ENCODE results near the gene GMDS. TPM values are rescaled to one million over a fixed set of nuclear protein-coding genes. Genes with fewer than 3 reads are reported as not detected.
A peak's percentile ranks its signal among the peaks of the same experiment; 100 is the strongest.

Gene GMDS
- polyA plus RNA-seq, 1 of the 3 experiments (the other 2 are of a cell fraction), result 12.3 TPM

DNA sequence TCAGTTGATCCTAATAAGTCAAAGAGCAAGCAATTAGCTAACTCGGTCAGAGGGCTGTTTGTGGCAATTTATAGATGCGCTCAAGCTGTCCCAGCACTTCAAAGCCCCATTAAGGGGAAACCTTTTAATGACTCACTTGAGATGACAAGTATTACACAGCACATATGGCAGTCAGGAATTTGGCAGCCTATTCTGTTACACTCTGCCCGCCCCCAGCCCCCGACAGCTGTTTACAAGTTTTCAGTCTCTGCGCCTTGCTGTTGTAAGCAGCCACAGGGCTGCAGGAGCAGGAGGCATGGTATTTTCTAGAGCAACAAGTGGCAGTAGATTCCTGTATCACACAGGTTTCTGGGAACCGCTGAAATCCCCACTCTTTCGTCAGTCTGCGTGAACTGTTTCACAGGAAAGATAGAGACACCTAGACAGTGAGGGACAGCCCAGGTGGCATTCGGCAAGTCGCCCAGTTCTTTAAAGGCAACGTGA, 372.7 kb downstream of the GMDS start:
- CTCF ChIA-PET, result interaction anchor here (0.9 kb wide), 1 partner anchor 185 kb away, joined by 3 read pairs; no protein-coding TSS in a partner anchor
- TF ChIP-seq, protein P1, sequence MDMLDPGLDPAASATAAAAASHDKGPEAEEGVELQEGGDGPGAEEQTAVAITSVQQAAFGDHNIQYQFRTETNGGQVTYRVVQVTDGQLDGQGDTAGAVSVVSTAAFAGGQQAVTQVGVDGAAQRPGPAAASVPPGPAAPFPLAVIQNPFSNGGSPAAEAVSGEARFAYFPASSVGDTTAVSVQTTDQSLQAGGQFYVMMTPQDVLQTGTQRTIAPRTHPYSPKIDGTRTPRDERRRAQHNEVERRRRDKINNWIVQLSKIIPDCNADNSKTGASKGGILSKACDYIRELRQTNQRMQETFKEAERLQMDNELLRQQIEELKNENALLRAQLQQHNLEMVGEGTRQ (IDR thresholded peaks at IDR 0.05; ENCODE audit: borderline replicate concordance, low read depth, low read length), result no peak
- TF ChIP-seq TAF1 (IDR thresholded peaks at IDR 0.05; ENCODE audit: borderline replicate concordance, low read depth, low read length), result no peak
- TF ChIP-seq ELF1 (IDR thresholded peaks at IDR 0.05), result no peak
- TF ChIP-seq MXI1 (IDR thresholded peaks at IDR 0.05; ENCODE audit: low read depth, low read length), result no peak
- TF ChIP-seq, protein P2, sequence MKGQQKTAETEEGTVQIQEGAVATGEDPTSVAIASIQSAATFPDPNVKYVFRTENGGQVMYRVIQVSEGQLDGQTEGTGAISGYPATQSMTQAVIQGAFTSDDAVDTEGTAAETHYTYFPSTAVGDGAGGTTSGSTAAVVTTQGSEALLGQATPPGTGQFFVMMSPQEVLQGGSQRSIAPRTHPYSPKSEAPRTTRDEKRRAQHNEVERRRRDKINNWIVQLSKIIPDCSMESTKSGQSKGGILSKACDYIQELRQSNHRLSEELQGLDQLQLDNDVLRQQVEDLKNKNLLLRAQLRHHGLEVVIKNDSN (IDR thresholded peaks at IDR 0.05; ENCODE audit: borderline replicate concordance, low read depth), result no peak
- TF ChIP-seq, protein P3, sequence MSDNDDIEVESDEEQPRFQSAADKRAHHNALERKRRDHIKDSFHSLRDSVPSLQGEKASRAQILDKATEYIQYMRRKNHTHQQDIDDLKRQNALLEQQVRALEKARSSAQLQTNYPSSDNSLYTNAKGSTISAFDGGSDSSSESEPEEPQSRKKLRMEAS (IDR thresholded peaks at IDR 0.05; ENCODE audit: low read depth), result no peak
- TF ChIP-seq, protein P4, sequence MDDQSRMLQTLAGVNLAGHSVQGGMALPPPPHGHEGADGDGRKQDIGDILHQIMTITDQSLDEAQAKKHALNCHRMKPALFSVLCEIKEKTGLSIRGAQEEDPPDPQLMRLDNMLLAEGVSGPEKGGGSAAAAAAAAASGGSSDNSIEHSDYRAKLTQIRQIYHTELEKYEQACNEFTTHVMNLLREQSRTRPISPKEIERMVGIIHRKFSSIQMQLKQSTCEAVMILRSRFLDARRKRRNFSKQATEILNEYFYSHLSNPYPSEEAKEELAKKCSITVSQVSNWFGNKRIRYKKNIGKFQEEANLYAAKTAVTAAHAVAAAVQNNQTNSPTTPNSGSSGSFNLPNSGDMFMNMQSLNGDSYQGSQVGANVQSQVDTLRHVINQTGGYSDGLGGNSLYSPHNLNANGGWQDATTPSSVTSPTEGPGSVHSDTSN (IDR thresholded peaks at IDR 0.05), result peak; percentile 68
- TF ChIP-seq TCF12 (IDR thresholded peaks at IDR 0.05), result peak; percentile 81
- TF ChIP-seq FOSL2 (IDR thresholded peaks at IDR 0.05; ENCODE audit: borderline replicate concordance, low read depth), result peak; percentile 49; the same call in 1 of the 2 replicates
- no peak for TF ChIP-seq GABPA (IDR thresholded peaks at IDR 0.05; ENCODE audit: low read depth)
- TF ChIP-seq NRF1 (IDR thresholded peaks at IDR 0.05; ENCODE audit: low read depth, low read length), result no peak
- TF ChIP-seq, protein P5, sequence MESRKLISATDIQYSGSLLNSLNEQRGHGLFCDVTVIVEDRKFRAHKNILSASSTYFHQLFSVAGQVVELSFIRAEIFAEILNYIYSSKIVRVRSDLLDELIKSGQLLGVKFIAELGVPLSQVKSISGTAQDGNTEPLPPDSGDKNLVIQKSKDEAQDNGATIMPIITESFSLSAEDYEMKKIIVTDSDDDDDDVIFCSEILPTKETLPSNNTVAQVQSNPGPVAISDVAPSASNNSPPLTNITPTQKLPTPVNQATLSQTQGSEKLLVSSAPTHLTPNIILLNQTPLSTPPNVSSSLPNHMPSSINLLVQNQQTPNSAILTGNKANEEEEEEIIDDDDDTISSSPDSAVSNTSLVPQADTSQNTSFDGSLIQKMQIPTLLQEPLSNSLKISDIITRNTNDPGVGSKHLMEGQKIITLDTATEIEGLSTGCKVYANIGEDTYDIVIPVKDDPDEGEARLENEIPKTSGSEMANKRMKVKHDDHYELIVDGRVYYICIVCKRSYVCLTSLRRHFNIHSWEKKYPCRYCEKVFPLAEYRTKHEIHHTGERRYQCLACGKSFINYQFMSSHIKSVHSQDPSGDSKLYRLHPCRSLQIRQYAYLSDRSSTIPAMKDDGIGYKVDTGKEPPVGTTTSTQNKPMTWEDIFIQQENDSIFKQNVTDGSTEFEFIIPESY (IDR thresholded peaks at IDR 0.05; ENCODE audit: borderline replicate concordance, low read depth), result no peak
- no peak for TF ChIP-seq GATA2 (CRISPR knock-in tag; IDR thresholded peaks at IDR 0.05)
- TF ChIP-seq RFX5 (IDR thresholded peaks at IDR 0.05; ENCODE audit: low read length), result no peak
- TF ChIP-seq SIN3A (IDR thresholded peaks at IDR 0.05; ENCODE audit: borderline replicate concordance, low read depth, low read length), result no peak
- TF ChIP-seq CHD2 (IDR thresholded peaks at IDR 0.05; ENCODE audit: low read length, partially characterized antibody), result no peak
- TF ChIP-seq JUND (IDR thresholded peaks at IDR 0.05), result peak; percentile 36; the same call in 1 of the 2 replicates
- TF ChIP-seq EP300 (IDR thresholded peaks at IDR 0.05; ENCODE audit: borderline replicate concordance in 1 of 2, low read depth in 1 of 2, low read length in 1 of 2), result peak; percentile 19 to 26; a peak in 1 of 4 replicates
- no peak for TF ChIP-seq EZH2phosphoT487 (IDR thresholded peaks at IDR 0.05; ENCODE audit: borderline replicate concordance, low read depth)
- 0 out of 2 replicates have a peak, but pooled peaks have one; percentile 15 for TF ChIP-seq RAD21 (IDR thresholded peaks at IDR 0.05; ENCODE audit: low read length)
- no peak for TF ChIP-seq FOXJ3 (CRISPR knock-in tag; IDR thresholded peaks at IDR 0.05)
- no peak for TF ChIP-seq TEAD4 (IDR thresholded peaks at IDR 0.05; ENCODE audit: borderline replicate concordance, insufficient read depth)
- peak; percentile 25; the same call in 1 of the 2 replicates for TF ChIP-seq NFIC (IDR thresholded peaks at IDR 0.05; ENCODE audit: borderline replicate concordance)
- no peak for TF ChIP-seq RXRA (IDR thresholded peaks at IDR 0.05; ENCODE audit: borderline replicate concordance, low read depth)
- TF ChIP-seq, protein P6, sequence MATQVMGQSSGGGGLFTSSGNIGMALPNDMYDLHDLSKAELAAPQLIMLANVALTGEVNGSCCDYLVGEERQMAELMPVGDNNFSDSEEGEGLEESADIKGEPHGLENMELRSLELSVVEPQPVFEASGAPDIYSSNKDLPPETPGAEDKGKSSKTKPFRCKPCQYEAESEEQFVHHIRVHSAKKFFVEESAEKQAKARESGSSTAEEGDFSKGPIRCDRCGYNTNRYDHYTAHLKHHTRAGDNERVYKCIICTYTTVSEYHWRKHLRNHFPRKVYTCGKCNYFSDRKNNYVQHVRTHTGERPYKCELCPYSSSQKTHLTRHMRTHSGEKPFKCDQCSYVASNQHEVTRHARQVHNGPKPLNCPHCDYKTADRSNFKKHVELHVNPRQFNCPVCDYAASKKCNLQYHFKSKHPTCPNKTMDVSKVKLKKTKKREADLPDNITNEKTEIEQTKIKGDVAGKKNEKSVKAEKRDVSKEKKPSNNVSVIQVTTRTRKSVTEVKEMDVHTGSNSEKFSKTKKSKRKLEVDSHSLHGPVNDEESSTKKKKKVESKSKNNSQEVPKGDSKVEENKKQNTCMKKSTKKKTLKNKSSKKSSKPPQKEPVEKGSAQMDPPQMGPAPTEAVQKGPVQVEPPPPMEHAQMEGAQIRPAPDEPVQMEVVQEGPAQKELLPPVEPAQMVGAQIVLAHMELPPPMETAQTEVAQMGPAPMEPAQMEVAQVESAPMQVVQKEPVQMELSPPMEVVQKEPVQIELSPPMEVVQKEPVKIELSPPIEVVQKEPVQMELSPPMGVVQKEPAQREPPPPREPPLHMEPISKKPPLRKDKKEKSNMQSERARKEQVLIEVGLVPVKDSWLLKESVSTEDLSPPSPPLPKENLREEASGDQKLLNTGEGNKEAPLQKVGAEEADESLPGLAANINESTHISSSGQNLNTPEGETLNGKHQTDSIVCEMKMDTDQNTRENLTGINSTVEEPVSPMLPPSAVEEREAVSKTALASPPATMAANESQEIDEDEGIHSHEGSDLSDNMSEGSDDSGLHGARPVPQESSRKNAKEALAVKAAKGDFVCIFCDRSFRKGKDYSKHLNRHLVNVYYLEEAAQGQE (IDR thresholded peaks at IDR 0.05; ENCODE audit: low read depth, low read length), result no peak
- no peak for TF ChIP-seq YY1 (IDR thresholded peaks at IDR 0.05; ENCODE audit: low read depth)

More for the DNA sequence above, 372.7 kb downstream of the GMDS start:
- H3K9ac ChIP-seq, result no peak overlapping the region
- H3K4me3 ChIP-seq (ENCODE audit: low read depth in 2 of 2, low read length in 1 of 2), result no peak overlapping the region
- peak; percentile 52 for DNase-seq
- no peak overlapping the region for H2AFZ ChIP-seq (ENCODE audit: low read depth)
- H3K4me1 ChIP-seq (ENCODE audit: control insufficient read depth in 1 of 2, insufficient read depth in 2 of 2, low read depth in 1 of 2, low read length in 1 of 2), result peaks cover 7 to 25% of the 10 kb centered on the region in 2 experiments; a peak in 3 of 4 replicates
- H3K9me2 ChIP-seq, result no peaks in the 10 kb centered on the region
- H3K27me3 ChIP-seq (ENCODE audit: insufficient read depth), result no peaks in the 10 kb centered on the region
- H3K36me3 ChIP-seq (replicated peaks in 1 of 2; ENCODE audit: control insufficient read depth in 1 of 2, insufficient read depth in 2 of 2, low read length in 1 of 2), result no peaks in the 10 kb centered on the region
- no peaks in the 10 kb centered on the region for H3K79me2 ChIP-seq (ENCODE audit: insufficient read depth)
- H3F3A ChIP-seq (replicated peaks; ENCODE audit: insufficient read depth), result no peaks in the 10 kb centered on the region
- no peak overlapping the region for H3K4me2 ChIP-seq
- peak overlapping the region in 1 of 2 experiments; percentile 50; a peak in 1 of 4 replicates for H3K27ac ChIP-seq (ENCODE audit: low read depth in 2 of 2, low read length in 1 of 2)
- POLR2A ChIA-PET, result interaction anchor here (0.6 kb wide), 1 partner anchor 8 kb away, joined by 3 read pairs; no protein-coding TSS in a partner anchor
- 60% methylated on average over 11 of the region's 11 CpGs for WGBS (ENCODE audit: low lambda C conversion rate)
- no peaks in the 10 kb centered on the region for H3K9me3 ChIP-seq
- H4K20me1 ChIP-seq (ENCODE audit: insufficient read depth), result no peaks in the 10 kb centered on the region

All from SK-N-SH (cell line).